Thoracic aorta (tissue), 2 donors: ENCODE results near the gene RNF8. TPM values are rescaled to one million over a fixed set of nuclear protein-coding genes. Genes with fewer than 3 reads are reported as not detected.

ENCODE experiments used
- ATAC-seq: fragments of 150-250 bp; one replicate; pipeline ENCODE4 v1.8.0; 2017; ENCODE audit warnings: low read depth; ENCODE audit not compliant: insufficient number of reproducible peaks, low FRiP score
- DNase-seq: peaks from one replicate; pipeline ENCODE4 v3.0.0-alpha.2; 2020; ENCODE audit warnings: low spot score
- H3K27ac ChIP-seq, 2 donors: fragments of 200-600 bp; sonication (generic); 1 replicate in 1 of 2; 2 replicates in 1 of 2; pipeline ENCODE4 v1.5.1; 2016; ENCODE audit warnings: mild to moderate bottlenecking in 2 of 2, moderate library complexity in 2 of 2
- H3K27me3 ChIP-seq: fragments of 200-600 bp; sonication (generic); replicated peaks from 2 replicates; pipeline ENCODE4 v1.6.0; 2016; ENCODE audit warnings: mild to moderate bottlenecking; ENCODE audit not compliant: insufficient read depth
- H3K36me3 ChIP-seq: fragments of 200-600 bp; sonication (generic); one replicate; pipeline ENCODE4 v1.5.1; 2016
- H3K4me1 ChIP-seq, 2 donors: fragments of 200-600 bp; sonication (generic); 1 replicate in 1 of 2; 2 replicates in 1 of 2; pipeline versions ENCODE4 v1.5.1 to v1.6.0; 2016; ENCODE audit warnings: low read depth in 2 of 2, mild to moderate bottlenecking in 1 of 2; ENCODE audit not compliant: control insufficient read depth in 1 of 2
- H3K4me3 ChIP-seq: fragments of 200-600 bp; sonication (generic); 2 replicates; pipeline ENCODE4 v1.5.1; 2016; ENCODE audit warnings: mild to moderate bottlenecking
- H3K9me3 ChIP-seq: fragments of 200-600 bp; sonication (generic); 2 replicates; pipeline ENCODE4 v1.5.1; 2016
- total RNA-seq, 2 donors: library from RNA; depleted of rRNA; stranded (reverse); fragments of >200 nt; gene quantifications; one replicate each; pipeline versions ENCODE4 v1.1.0 to v1.2.3, GENCODE V29; 2016
- TF ChIP-seq, protein P1 (sequence below): fragments of 200-600 bp; sonication (generic); IDR thresholded peaks from one replicate; pipeline ENCODE4 v1.5.1; 2019; ENCODE audit warnings: antibody characterized with exemption

Gene RNF8
- total RNA-seq, 2 donors from 2014 or later, result 10.0 to 16.6 TPM

DNA sequence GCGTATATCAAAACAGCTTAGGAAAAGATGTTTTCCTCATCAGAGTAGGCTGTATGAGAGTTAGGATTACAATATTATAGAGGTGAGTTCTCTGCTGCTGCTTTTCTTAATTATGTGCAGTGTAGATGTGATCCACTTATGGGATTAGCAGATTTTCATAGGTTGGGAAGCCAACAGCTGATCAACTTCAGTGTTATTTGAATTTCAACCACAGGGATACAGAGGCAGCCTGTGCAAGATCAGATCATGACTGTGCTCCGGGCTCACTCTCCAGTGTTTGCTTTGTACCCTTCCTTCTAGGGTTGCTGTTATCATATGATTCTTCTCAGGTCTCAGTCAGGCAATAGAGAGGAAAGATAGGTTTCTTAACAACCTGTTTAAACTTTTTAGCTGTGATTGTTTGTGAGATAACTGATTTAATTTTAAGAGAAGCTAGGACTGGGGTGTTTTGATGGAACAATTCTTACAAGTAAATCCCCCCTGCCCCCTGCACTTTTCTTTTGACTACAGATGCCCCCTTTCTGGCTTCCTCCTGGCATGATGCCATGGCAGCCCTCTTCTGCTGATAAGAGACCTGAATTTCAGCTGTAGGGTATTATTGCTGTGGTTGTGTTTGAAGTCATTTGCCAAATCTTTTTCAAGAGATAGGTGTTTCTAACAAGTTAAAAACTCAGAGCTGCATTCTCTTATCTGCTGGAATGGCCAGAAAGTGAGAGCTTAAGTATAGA, 8.5 kb downstream of the RNF8 start:
- Histone ChIP-seq H3K36me3 (peaks cover 13% of the 10 kb centered on the region), H3K27me3 (no peaks in the 10 kb centered on the region), H3K4me3 (no peak overlapping the region), H3K9me3 (no peaks in the 10 kb centered on the region), H3K27ac (no peak overlapping the region), H3K4me1 (peaks cover 8 to 19% of the 10 kb centered on the region in 2 donors)
- TF ChIP-seq, protein P1, sequence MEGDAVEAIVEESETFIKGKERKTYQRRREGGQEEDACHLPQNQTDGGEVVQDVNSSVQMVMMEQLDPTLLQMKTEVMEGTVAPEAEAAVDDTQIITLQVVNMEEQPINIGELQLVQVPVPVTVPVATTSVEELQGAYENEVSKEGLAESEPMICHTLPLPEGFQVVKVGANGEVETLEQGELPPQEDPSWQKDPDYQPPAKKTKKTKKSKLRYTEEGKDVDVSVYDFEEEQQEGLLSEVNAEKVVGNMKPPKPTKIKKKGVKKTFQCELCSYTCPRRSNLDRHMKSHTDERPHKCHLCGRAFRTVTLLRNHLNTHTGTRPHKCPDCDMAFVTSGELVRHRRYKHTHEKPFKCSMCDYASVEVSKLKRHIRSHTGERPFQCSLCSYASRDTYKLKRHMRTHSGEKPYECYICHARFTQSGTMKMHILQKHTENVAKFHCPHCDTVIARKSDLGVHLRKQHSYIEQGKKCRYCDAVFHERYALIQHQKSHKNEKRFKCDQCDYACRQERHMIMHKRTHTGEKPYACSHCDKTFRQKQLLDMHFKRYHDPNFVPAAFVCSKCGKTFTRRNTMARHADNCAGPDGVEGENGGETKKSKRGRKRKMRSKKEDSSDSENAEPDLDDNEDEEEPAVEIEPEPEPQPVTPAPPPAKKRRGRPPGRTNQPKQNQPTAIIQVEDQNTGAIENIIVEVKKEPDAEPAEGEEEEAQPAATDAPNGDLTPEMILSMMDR, result no peak
- no peak for DNase-seq
- ATAC-seq, result no peak

DNA sequence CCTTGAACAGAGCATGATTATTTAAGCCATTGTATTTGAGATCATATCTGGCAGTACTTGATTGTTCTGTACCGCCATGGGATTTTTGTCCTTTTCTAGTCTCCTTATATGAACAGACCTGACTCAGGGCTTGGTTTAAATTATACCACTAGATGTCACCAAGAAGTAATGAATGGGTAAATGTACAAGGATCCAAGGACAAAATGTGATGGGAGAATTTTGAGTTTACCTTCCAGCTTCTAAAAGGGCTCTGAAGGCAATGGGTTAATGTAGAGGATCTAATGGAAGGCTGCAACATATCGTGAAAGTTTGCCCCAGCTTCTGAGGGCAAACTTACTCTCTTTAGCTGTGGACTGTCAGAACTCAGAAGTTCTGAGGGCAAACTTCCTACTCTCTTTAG, 12.0 kb downstream of the RNF8 start:
- TF ChIP-seq, protein P1, result peak; percentile 33
- ATAC-seq (no peak), DNase-seq (no peak)
- Histone ChIP-seq H3K36me3 (peaks cover 13% of the 10 kb centered on the region), H3K4me3 (no peak overlapping the region), H3K9me3 (no peaks in the 10 kb centered on the region), H3K4me1 (peaks cover 12 to 45% of the 10 kb centered on the region in 2 donors), H3K27me3 (no peaks in the 10 kb centered on the region), H3K27ac (peak overlapping the region; percentile 49 to 57)

DNA sequence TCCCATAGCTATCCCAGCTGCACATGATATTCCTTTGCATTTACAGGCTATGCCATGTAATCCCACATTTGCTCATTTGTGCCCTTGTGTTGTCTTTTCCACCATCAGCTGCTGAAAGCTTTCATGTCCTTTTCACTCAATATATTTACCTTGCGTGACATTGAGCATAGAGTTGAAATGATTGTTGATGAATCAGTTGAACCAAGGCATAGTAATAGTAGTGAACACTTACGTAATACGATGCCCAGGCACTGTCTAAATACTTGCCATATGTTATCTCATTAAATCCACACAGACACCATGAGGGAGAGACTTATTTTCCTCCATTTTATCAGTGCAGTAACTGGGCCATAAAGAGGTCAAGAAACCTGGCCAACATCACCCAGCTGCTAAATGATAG, 13.1 kb downstream of the RNF8 start:
- TF ChIP-seq, protein P1, result no peak

DNA sequence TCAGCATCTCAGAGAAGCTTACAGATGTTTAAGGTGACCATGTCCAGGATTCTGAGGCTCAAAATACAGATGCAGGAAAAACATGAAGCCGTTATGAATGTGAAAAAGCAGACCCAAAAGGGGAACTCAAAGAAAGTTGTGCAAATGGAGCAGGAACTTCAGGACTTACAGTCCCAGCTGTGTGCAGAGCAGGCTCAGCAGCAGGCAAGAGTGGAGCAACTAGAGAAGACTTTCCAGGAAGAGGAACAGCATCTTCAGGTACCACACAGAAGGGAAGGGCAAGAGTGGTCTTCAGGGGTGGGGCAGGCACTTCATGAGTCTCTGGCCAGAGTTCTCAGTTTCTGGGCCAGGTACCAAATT, 15.2 kb downstream of the RNF8 start:
- DNase-seq (no peak), ATAC-seq (no peak)
- Histone ChIP-seq H3K27me3 (no peaks in the 10 kb centered on the region), H3K27ac (peak overlapping the region; percentile 48 to 60), H3K4me1 (peaks cover 32 to 71% of the 10 kb centered on the region in 2 donors), H3K36me3 (no peaks in the 10 kb centered on the region), H3K4me3 (no peak overlapping the region), H3K9me3 (no peaks in the 10 kb centered on the region)
- TF ChIP-seq, protein P1, result no peak

More for the DNA sequence above, 13.1 kb downstream of the RNF8 start:
- ATAC-seq (no peak), DNase-seq (no peak)
- Histone ChIP-seq H3K4me1 (peaks cover 21 to 56% of the 10 kb centered on the region in 2 donors), H3K36me3 (peaks cover 10% of the 10 kb centered on the region), H3K27ac (peak overlapping the region in 1 of 2 donors; percentile 57), H3K9me3 (no peaks in the 10 kb centered on the region), H3K4me3 (no peak overlapping the region), H3K27me3 (no peaks in the 10 kb centered on the region)

DNA sequence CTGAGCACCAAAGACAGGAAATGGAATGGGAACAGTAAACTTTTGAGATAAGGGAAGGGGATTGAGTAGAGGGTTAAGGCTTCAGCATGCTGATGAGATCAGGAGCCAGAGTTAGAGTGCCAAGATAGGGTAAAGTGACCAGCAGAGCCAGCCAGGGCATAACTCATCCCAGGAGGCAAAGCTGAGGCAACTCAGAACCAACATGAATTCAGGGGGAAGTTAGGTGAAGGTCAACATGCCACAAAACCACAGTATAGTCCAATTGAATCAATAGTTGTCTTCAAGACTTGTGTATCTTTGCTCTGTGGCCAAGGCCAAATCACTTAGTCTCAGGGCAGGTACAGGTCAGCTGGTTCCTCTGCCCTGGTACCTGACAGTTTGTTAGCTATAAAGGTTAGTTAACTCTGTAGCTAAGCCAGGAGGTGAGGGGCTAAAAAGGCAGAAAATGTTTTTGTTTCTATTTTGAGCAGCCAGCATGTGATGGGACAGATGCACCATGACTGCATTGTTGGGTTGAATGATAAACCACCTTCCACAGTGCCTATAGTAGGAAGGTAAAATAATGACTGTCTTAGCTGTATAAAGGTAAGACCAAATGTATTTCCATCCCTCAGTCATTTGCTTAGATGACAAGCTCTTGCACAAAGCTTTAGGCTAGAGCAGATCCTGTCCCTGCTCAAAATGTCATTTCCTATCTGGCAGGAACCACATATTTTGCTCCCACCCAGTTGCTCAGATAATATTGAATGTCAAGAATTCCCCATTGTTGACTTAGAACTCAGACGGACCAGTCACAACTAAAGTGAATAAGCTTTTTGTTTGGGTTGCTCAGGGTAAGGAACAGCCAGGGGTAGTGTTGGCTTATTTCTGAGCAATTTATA, 15.8 kb downstream of the RNF8 start:
- DNase-seq, result no peak
- Histone ChIP-seq H3K36me3 (no peaks in the 10 kb centered on the region), H3K4me3 (no peak overlapping the region), H3K4me1 (peaks cover 32 to 77% of the 10 kb centered on the region in 2 donors), H3K27ac (peak overlapping the region; percentile 48 to 60), H3K9me3 (no peaks in the 10 kb centered on the region), H3K27me3 (no peaks in the 10 kb centered on the region)
- ATAC-seq, result no peak
- TF ChIP-seq, protein P1, result no peak
